ENCODE data around the gene FMNL2.

Gene FMNL2

DNA sequence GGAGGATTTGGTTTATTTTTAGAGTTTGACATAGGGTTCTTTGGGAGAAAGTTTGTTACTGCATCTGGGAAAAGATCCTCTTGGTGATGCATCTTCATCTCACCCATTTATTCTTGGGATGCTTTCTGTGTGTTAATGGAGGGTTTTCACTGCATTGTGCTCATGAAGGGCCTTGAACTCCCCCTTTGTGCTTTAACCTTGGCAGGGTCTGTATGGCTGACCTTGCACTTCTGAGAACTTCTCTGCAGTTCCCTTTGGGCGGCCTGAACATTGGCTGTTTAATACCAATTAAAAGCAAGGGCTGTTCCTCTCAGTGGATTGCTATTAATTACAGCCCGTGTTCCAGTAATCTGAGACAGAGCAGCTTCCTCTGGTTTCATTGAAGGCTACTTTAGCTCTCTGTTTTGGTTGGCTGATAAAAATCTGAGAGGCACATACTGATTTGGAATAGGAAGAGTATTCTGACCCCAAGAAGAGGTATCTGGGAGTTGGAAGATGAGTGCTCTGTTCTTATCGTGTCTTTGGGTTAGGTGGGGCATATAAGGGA, 37.5 kb downstream of the FMNL2 start:
- no peaks in the 10 kb centered on the region for H3K4me1 ChIP-seq (ENCODE audit: control insufficient read depth in 2 of 2, insufficient read depth in 2 of 2, low read length in 2 of 2)
- H3K27me3 ChIP-seq (ENCODE audit: control insufficient read depth in 2 of 2, insufficient read depth in 2 of 2, low read length in 2 of 2): no peaks in the 10 kb centered on the region
- no peak overlapping the region for H3K4me3 ChIP-seq (ENCODE audit: low read length in 2 of 2)
- no peak overlapping the region for H3K27ac ChIP-seq (ENCODE audit: low read depth in 2 of 2, low read length in 2 of 2)
- H3K9me3 ChIP-seq (ENCODE audit: control insufficient read depth in 2 of 2, low read length in 2 of 2): no peaks in the 10 kb centered on the region
- no peak overlapping the region for H3K9ac ChIP-seq (ENCODE audit: low read depth in 1 of 2, low read length in 2 of 2)
- no peaks in the 10 kb centered on the region for H3K36me3 ChIP-seq (ENCODE audit: control insufficient read depth in 2 of 2, insufficient read depth in 2 of 2, low read length in 2 of 2)

DNA sequence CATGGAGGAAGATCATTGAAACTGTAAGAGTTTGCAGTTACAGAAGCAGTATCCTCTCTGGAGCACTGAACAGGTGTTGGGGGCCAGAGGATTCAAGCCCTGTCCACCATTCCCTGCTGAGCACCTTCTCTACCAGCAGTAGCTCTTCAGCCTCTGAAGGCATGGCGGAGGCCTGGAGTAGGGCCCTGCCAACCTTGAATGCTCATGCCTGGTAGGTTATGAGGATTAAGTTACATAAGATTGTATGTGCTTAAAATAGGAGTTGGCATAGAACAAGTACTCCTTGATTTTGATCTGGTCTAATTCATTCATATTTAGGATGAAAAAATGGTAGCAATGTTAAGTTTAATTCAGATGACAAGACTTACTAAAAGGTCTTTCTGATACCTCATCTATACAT, 40.2 kb downstream of the FMNL2 start:
- H3K36me3 ChIP-seq (ENCODE audit: control insufficient read depth in 2 of 2, insufficient read depth in 2 of 2, low read length in 2 of 2): no peaks in the 10 kb centered on the region
- H3K4me1 ChIP-seq (ENCODE audit: control insufficient read depth in 2 of 2, insufficient read depth in 2 of 2, low read length in 2 of 2): no peaks in the 10 kb centered on the region
- no peak overlapping the region for H3K27ac ChIP-seq (ENCODE audit: low read depth in 2 of 2, low read length in 2 of 2)
- no peaks in the 10 kb centered on the region for H3K27me3 ChIP-seq (ENCODE audit: control insufficient read depth in 2 of 2, insufficient read depth in 2 of 2, low read length in 2 of 2)
- H3K4me3 ChIP-seq (ENCODE audit: low read length in 2 of 2): no peak overlapping the region
- H3K9me3 ChIP-seq (ENCODE audit: control insufficient read depth in 2 of 2, low read length in 2 of 2): no peaks in the 10 kb centered on the region
- H3K9ac ChIP-seq (ENCODE audit: low read depth in 1 of 2, low read length in 2 of 2): no peak overlapping the region

DNA sequence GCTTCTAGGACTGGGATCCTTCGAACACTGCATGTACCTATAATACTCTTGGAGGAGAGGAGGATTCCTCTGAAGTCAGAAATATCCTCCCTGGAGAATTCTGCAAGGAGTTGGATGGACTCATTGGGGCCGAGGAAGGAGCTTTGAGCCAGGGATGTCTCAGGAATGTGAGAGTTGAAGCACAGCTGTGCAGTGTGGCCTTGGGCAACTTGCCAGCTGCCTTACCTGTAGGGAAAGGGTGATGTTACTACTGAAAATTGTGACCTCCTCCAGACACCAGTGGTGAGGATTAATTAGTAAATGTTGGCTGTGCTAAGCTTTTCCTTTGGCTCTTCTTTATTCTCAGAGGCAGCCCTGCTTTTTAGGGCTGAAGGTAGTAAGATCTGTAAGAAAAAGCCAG, 41.4 kb downstream of the FMNL2 start:
- H3K36me3 ChIP-seq (ENCODE audit: control insufficient read depth in 2 of 2, insufficient read depth in 2 of 2, low read length in 2 of 2): no peaks in the 10 kb centered on the region
- H3K4me1 ChIP-seq (ENCODE audit: control insufficient read depth in 2 of 2, insufficient read depth in 2 of 2, low read length in 2 of 2): no peaks in the 10 kb centered on the region
- H3K27me3 ChIP-seq (ENCODE audit: control insufficient read depth in 2 of 2, insufficient read depth in 2 of 2, low read length in 2 of 2): no peaks in the 10 kb centered on the region
- no peak overlapping the region for H3K27ac ChIP-seq (ENCODE audit: low read depth in 2 of 2, low read length in 2 of 2)
- H3K4me3 ChIP-seq (ENCODE audit: low read length in 2 of 2): no peak overlapping the region
- no peaks in the 10 kb centered on the region for H3K9me3 ChIP-seq (ENCODE audit: control insufficient read depth in 2 of 2, low read length in 2 of 2)
- H3K9ac ChIP-seq (ENCODE audit: low read depth in 1 of 2, low read length in 2 of 2): no peak overlapping the region

DNA sequence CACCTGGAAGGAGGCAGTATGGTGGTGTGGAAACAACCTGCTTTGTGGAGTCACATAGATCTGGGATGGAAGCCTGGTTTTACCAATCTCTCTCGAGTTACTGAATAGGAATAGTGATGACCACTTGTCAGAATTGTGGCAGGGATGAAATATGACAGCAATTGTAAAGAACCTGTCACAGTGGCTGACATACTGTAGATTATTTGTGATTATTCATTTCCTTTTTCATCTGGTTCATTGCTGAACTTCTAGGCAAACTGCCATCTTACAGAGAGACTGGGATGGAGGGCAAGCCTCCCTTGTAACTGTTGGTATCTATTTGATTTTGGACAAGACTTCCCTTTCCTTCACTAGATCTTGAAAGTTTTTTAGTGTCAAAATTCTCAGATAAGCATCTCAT, 42.0 kb downstream of the FMNL2 start:
- Histone ChIP-seq H3K4me1 (ENCODE audit: control insufficient read depth in 2 of 2, insufficient read depth in 2 of 2, low read length in 2 of 2) (no peaks in the 10 kb centered on the region), H3K27me3 (ENCODE audit: control insufficient read depth in 2 of 2, insufficient read depth in 2 of 2, low read length in 2 of 2) (no peaks in the 10 kb centered on the region)

DNA sequence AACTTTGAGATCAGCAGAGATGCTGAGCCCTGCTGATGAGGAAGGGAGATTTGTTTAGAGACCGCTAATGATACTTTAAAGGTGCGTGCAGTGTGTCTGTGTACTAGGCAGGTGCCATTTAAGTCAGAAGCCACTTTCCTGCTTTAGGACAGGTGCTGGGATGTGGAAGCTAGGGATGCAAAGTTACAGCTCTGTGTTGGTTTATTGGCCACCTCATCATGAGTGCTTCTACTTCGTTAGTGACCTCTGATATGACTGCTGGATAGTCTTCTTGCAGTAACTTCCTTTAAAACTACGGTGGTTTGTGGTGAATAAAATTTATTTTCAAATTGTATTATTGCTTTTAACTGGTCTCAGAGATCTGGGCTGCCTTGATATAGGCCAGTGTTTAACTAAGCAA, 44.1 kb downstream of the FMNL2 start:
- Histone ChIP-seq H3K9ac (ENCODE audit: low read depth in 1 of 2, low read length in 2 of 2) (no peak overlapping the region), H3K36me3 (ENCODE audit: control insufficient read depth in 2 of 2, insufficient read depth in 2 of 2, low read length in 2 of 2) (no peaks in the 10 kb centered on the region), H3K27ac (ENCODE audit: low read depth in 2 of 2, low read length in 2 of 2) (no peak overlapping the region), H3K27me3 (ENCODE audit: control insufficient read depth in 2 of 2, insufficient read depth in 2 of 2, low read length in 2 of 2) (no peaks in the 10 kb centered on the region), H3K4me3 (ENCODE audit: low read length in 2 of 2) (no peak overlapping the region), H3K4me1 (ENCODE audit: control insufficient read depth in 2 of 2, insufficient read depth in 2 of 2, low read length in 2 of 2) (no peaks in the 10 kb centered on the region), H3K9me3 (ENCODE audit: control insufficient read depth in 2 of 2, low read length in 2 of 2) (no peaks in the 10 kb centered on the region)

More for the DNA sequence above, 42.0 kb downstream of the FMNL2 start:
- Histone ChIP-seq H3K36me3 (ENCODE audit: control insufficient read depth in 2 of 2, insufficient read depth in 2 of 2, low read length in 2 of 2) (no peaks in the 10 kb centered on the region), H3K4me3 (ENCODE audit: low read length in 2 of 2) (no peak overlapping the region), H3K9me3 (ENCODE audit: control insufficient read depth in 2 of 2, low read length in 2 of 2) (no peaks in the 10 kb centered on the region), H3K9ac (ENCODE audit: low read depth in 1 of 2, low read length in 2 of 2) (no peak overlapping the region), H3K27ac (ENCODE audit: low read depth in 2 of 2, low read length in 2 of 2) (no peak overlapping the region)

DNA sequence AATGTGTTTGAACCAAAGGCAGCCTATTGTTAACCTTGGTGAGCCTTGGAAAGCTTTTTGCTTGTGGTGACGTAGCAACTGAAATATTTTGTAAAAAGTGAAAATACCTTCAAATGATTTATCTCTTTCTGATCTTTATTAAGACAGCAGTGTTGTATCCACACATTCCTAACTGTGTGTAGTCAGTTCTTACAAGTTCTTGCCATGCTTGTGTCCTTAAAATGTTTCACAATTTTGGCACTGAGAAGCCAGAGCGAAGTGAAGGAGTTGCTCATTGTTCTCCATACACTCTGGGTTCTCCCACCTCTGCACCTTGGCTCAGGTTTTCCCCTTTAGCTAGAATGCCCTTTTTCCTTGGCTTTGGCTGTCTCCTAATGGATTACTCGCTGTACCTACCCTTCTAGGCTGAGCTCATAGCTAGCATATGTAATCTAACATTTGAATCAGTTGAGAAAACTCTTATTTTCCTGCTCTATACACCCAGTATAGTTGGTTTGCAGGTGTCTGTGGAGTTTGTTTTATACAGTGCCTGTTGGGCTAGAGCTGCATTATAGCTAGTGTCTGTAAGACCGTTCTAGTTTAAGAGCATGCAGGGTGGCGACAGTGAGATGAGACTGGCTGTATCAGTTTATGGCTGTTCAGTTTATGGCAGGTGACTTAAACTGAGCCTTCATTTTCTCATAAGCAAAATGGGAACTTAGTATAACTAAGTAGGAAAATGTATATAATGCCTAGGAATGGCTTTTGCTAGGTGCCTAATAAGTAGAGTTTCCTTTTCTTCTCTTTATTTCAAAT, 45.5 kb downstream of the FMNL2 start:
- Histone ChIP-seq H3K4me3 (ENCODE audit: low read length in 2 of 2) (no peak overlapping the region), H3K9me3 (ENCODE audit: control insufficient read depth in 2 of 2, low read length in 2 of 2) (no peaks in the 10 kb centered on the region), H3K27ac (ENCODE audit: low read depth in 2 of 2, low read length in 2 of 2) (no peak overlapping the region), H3K36me3 (ENCODE audit: control insufficient read depth in 2 of 2, insufficient read depth in 2 of 2, low read length in 2 of 2) (no peaks in the 10 kb centered on the region), H3K4me1 (ENCODE audit: control insufficient read depth in 2 of 2, insufficient read depth in 2 of 2, low read length in 2 of 2) (no peaks in the 10 kb centered on the region), H3K9ac (ENCODE audit: low read depth in 1 of 2, low read length in 2 of 2) (no peak overlapping the region), H3K27me3 (ENCODE audit: control insufficient read depth in 2 of 2, insufficient read depth in 2 of 2, low read length in 2 of 2) (no peaks in the 10 kb centered on the region)

DNA sequence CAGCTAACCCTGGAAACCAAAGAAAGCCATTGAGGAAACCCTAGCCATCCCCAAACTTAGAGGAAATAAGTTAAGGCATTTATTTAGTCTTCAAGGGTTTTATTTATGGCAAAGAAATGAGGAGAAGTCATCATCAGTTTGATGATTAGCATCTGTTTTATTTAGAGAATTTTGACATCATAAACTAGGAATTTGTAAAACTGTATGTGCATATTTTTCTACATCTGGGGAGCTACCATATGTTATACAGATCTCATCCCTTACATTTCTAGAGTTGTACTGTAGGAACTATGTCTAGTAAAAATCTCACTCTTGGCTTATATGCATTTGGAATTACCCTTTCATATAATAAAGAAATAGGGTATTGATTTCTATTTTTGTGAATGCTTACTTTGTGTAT, 48.7 kb downstream of the FMNL2 start:
- Histone ChIP-seq H3K4me1 (ENCODE audit: control insufficient read depth in 2 of 2, insufficient read depth in 2 of 2, low read length in 2 of 2) (no peaks in the 10 kb centered on the region), H3K9ac (ENCODE audit: low read depth in 1 of 2, low read length in 2 of 2) (no peak overlapping the region), H3K9me3 (ENCODE audit: control insufficient read depth in 2 of 2, low read length in 2 of 2) (no peaks in the 10 kb centered on the region), H3K27me3 (ENCODE audit: control insufficient read depth in 2 of 2, insufficient read depth in 2 of 2, low read length in 2 of 2) (no peaks in the 10 kb centered on the region), H3K36me3 (ENCODE audit: control insufficient read depth in 2 of 2, insufficient read depth in 2 of 2, low read length in 2 of 2) (no peaks in the 10 kb centered on the region), H3K4me3 (ENCODE audit: low read length in 2 of 2) (no peak overlapping the region), H3K27ac (ENCODE audit: low read depth in 2 of 2, low read length in 2 of 2) (no peak overlapping the region)

DNA sequence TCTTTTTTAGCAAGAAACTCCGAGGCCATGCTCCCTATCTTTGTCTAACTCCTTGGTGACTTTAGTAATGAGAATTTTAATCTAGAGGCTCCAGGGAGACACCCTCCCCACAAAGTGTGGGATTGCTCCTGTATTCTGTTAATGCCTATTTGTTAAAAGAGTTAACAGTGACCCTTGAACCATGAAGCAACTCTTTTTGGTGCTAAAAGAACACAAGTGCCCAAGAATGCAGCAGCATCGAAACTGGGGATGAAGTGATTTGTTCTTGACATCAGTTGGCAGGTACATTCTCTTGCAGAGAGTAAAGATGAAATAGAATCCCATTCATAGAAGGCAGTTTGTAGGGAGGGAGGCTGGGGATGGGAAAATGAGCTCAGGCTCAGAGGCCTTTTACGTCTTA, 50.0 kb downstream of the FMNL2 start:
- no peaks in the 10 kb centered on the region for H3K36me3 ChIP-seq (ENCODE audit: control insufficient read depth in 2 of 2, insufficient read depth in 2 of 2, low read length in 2 of 2)
- H3K27ac ChIP-seq (ENCODE audit: low read depth in 2 of 2, low read length in 2 of 2): no peak overlapping the region
- H3K27me3 ChIP-seq (ENCODE audit: control insufficient read depth in 2 of 2, insufficient read depth in 2 of 2, low read length in 2 of 2): no peaks in the 10 kb centered on the region
- H3K9me3 ChIP-seq (ENCODE audit: control insufficient read depth in 2 of 2, low read length in 2 of 2): no peaks in the 10 kb centered on the region
- no peak overlapping the region for H3K9ac ChIP-seq (ENCODE audit: low read depth in 1 of 2, low read length in 2 of 2)
- no peak overlapping the region for H3K4me3 ChIP-seq (ENCODE audit: low read length in 2 of 2)
- H3K4me1 ChIP-seq (ENCODE audit: control insufficient read depth in 2 of 2, insufficient read depth in 2 of 2, low read length in 2 of 2): no peaks in the 10 kb centered on the region

DNA sequence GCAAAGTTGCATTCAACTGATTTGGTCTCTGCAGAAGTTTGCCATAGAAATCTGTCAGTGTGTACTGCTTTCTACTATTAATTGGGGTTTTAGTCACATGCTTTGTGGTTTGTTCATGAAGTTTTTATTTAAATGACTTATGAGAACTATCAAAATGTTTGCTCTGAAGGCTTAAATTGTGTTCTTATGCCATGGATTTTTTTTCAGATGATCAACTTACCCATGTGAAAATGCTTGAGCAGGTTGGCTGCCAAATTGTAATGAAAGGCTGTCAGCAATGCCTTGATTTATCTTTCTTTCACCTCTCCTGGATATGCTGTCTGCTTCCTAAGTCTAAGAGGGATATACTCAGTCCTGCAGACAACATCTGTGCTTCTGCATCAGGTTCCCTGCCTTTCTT, 50.7 kb downstream of the FMNL2 start:
- Histone ChIP-seq H3K9ac (ENCODE audit: low read depth in 1 of 2, low read length in 2 of 2) (no peak overlapping the region), H3K4me3 (ENCODE audit: low read length in 2 of 2) (no peak overlapping the region), H3K27ac (ENCODE audit: low read depth in 2 of 2, low read length in 2 of 2) (no peak overlapping the region), H3K4me1 (ENCODE audit: control insufficient read depth in 2 of 2, insufficient read depth in 2 of 2, low read length in 2 of 2) (peaks cover 0 to 3% of the 10 kb centered on the region in 2 donors), H3K9me3 (ENCODE audit: control insufficient read depth in 2 of 2, low read length in 2 of 2) (no peaks in the 10 kb centered on the region), H3K27me3 (ENCODE audit: control insufficient read depth in 2 of 2, insufficient read depth in 2 of 2, low read length in 2 of 2) (no peaks in the 10 kb centered on the region), H3K36me3 (ENCODE audit: control insufficient read depth in 2 of 2, insufficient read depth in 2 of 2, low read length in 2 of 2) (no peaks in the 10 kb centered on the region)

DNA sequence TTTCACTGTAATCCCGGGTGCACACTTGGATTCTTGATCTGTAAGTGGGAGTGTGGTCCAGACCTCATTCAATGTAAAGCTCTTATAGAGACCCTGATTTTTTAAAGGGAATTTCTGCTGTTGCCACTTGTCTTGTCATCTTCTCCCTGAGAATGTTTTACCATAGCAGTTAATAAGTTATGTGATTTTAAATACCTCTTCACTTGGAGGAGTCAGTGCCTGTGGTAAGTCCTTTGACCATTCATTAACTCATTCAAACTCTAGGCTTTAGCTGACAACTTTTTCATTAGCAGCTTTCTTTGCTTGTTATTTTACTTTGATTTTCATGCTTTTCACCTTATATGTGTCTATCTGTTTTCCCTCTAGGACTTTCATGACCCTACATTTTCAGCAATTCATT, 51.3 kb downstream of the FMNL2 start:
- no peaks in the 10 kb centered on the region for H3K27me3 ChIP-seq (ENCODE audit: control insufficient read depth in 2 of 2, insufficient read depth in 2 of 2, low read length in 2 of 2)
- H3K27ac ChIP-seq (ENCODE audit: low read depth in 2 of 2, low read length in 2 of 2): no peak overlapping the region
- H3K36me3 ChIP-seq (ENCODE audit: control insufficient read depth in 2 of 2, insufficient read depth in 2 of 2, low read length in 2 of 2): no peaks in the 10 kb centered on the region
- H3K9me3 ChIP-seq (ENCODE audit: control insufficient read depth in 2 of 2, low read length in 2 of 2): no peaks in the 10 kb centered on the region
- no peak overlapping the region for H3K9ac ChIP-seq (ENCODE audit: low read depth in 1 of 2, low read length in 2 of 2)
- H3K4me3 ChIP-seq (ENCODE audit: low read length in 2 of 2): no peak overlapping the region
- peaks cover 0 to 4% of the 10 kb centered on the region in 2 donors for H3K4me1 ChIP-seq (ENCODE audit: control insufficient read depth in 2 of 2, insufficient read depth in 2 of 2, low read length in 2 of 2)
